ENCODE results near the gene PPP2R5C. TPM values are rescaled to one million over a fixed set of nuclear protein-coding genes. Genes with fewer than 3 reads are reported as not detected.

Gene PPP2R5C
- total and polyA plus RNA-seq, 11 donors: 99.4 to 248 (median 204) TPM

DNA sequence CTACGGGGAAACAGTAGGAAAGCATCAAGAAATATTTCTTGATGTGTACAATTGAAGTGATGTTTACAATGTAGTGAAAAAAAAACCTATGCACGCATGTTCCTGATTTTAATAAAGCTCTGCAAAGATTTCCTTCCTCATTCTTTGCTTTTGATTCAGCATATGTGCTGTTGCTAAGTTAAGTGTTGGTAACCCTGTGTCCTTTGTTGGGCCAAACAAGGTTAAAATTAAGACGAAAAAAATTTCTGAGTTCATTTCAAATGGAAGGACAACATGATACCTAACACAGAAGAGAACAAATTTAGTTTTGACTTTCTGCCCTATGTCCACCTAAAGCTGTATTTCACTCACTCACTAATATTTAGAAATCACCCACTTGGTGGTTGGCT lies 62.8 kb downstream of the PPP2R5C start:
- H3K36me3 ChIP-seq: peaks cover 0 to 16% (median 11%) of the 10 kb centered on the region in 9 donors
- intact Hi-C loops (cut with DNase I): loop anchor here in 2 of 10 donors (10.0 kb wide), 2 partner anchors 50 to 60 kb away; no protein-coding TSS in a partner anchor
- TF ChIP-seq, protein P1, sequence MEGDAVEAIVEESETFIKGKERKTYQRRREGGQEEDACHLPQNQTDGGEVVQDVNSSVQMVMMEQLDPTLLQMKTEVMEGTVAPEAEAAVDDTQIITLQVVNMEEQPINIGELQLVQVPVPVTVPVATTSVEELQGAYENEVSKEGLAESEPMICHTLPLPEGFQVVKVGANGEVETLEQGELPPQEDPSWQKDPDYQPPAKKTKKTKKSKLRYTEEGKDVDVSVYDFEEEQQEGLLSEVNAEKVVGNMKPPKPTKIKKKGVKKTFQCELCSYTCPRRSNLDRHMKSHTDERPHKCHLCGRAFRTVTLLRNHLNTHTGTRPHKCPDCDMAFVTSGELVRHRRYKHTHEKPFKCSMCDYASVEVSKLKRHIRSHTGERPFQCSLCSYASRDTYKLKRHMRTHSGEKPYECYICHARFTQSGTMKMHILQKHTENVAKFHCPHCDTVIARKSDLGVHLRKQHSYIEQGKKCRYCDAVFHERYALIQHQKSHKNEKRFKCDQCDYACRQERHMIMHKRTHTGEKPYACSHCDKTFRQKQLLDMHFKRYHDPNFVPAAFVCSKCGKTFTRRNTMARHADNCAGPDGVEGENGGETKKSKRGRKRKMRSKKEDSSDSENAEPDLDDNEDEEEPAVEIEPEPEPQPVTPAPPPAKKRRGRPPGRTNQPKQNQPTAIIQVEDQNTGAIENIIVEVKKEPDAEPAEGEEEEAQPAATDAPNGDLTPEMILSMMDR (IDR thresholded peaks at IDR 0.05): no peak
- TF ChIP-seq POLR2A (IDR thresholded peaks at IDR 0.05): no peak
- DNase-seq (no peak), ATAC-seq (peak in 3 of 4 donors; percentile 2 to 25 (median 12))
- H3K4me3 ChIP-seq: peak overlapping the region in 8 of 12 donors; percentile 4 to 50 (median 18)
- peaks cover 0 to 94% (median 45%) of the 10 kb centered on the region in 12 donors for H3K4me1 ChIP-seq
- peak overlapping the region in 11 of 12 donors; percentile 55 to 97 (median 81) for H3K27ac ChIP-seq
- no peaks in the 10 kb centered on the region for H3K27me3 ChIP-seq
- 45 to 61% (median 52%) methylated on average over 3 of the region's 3 CpGs for WGBS, 4 donors
- H3K9me3 ChIP-seq: no peaks in the 10 kb centered on the region

DNA sequence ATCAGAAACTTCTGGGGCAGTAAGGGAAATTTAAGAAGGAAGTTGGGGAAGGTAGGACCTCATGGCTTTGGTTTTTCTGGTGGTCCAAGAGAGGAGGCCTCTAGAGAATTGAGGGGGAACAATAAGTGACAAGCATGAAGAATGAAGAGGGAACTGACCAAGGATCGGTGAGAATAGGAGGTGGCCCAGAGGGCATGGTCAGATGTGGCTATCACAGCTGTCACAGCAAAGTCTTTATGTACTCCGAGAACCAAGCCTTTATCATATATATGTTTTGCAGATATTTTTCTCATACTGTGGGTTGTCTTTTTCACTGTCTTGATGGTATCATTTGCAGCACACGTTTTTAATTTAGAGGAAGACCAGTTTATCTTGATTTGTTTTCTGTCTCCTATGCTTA lies 64.3 kb downstream of the PPP2R5C start:
- WGBS, 4 donors: 86 to 89% (median 86%) methylated on average over 3 of the region's 3 CpGs

DNA sequence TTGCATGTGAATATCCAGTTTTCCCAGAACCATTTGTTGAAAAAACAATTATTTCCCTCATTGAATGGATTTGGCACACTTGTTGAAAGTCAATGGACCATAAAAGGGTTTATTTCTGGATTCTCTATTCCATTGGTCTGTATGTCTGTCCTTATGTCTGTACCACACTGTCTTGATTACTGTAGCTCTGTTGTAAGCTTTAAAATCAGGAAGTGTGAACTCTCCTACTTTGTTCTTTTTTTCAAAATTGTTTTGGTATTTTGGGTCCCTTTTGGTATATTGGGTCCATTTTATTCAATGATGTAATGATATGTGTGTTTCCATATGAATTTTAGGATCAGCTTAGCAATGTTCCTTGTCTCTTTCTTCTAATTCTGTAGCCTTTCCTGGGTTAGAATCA lies 64.8 kb downstream of the PPP2R5C start:
- DNase-seq (no peak), ATAC-seq (no peak)
- TF ChIP-seq, protein P1 (IDR thresholded peaks at IDR 0.05): no peak
- no peak for TF ChIP-seq POLR2A (IDR thresholded peaks at IDR 0.05)
- intact Hi-C loops (cut with DNase I): loop anchor here in 2 of 10 donors (10.0 kb wide), 2 partner anchors 52 to 58 kb away; no protein-coding TSS in a partner anchor
- Histone ChIP-seq H3K4me1 (peaks cover 0 to 92% (median 56%) of the 10 kb centered on the region in 12 donors), H3K27me3 (no peaks in the 10 kb centered on the region), H3K4me3 (peak overlapping the region in 1 of 12 donors; percentile 50), H3K36me3 (peaks cover 0 to 18% (median 0%) of the 10 kb centered on the region in 9 donors), H3K9me3 (no peaks in the 10 kb centered on the region), H3K27ac (peak overlapping the region in 6 of 12 donors; percentile 5 to 97 (median 82))

More for the DNA sequence above, 64.3 kb downstream of the PPP2R5C start:
- no peaks in the 10 kb centered on the region for H3K27me3 ChIP-seq
- ATAC-seq (no peak), DNase-seq (no peak)
- H3K4me1 ChIP-seq: peaks cover 0 to 89% (median 52%) of the 10 kb centered on the region in 12 donors
- H3K36me3 ChIP-seq: peaks cover 0 to 12% (median 0%) of the 10 kb centered on the region in 9 donors
- no peak for TF ChIP-seq POLR2A (IDR thresholded peaks at IDR 0.05)
- TF ChIP-seq, protein P1 (IDR thresholded peaks at IDR 0.05): no peak
- peak overlapping the region in 8 of 12 donors; percentile 64 to 97 (median 81) for H3K27ac ChIP-seq
- intact Hi-C loops (cut with DNase I): loop anchor here in 2 of 10 donors (10.0 kb wide), 2 partner anchors 51 to 59 kb away; no protein-coding TSS in a partner anchor
- peak overlapping the region in 1 of 12 donors; percentile 50 for H3K4me3 ChIP-seq
- no peaks in the 10 kb centered on the region for H3K9me3 ChIP-seq

DNA sequence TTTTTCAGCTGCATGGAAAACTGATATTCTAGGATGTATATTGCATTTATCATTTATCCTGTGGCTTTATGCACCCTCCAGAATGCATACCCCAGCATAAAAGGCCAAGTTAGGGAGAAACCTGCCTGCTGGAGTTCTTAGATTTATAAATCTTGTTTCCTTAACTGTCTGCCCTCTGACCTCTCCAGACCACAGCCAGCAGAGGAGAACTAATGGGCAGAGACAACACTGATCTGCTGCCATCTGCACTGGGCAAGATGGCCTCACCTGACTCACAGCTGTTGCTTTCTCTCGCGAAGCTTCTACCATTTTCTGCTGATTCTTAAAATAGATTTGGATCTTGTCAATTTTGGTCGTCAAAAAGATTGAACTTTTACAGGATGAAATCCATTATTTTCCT lies 65.8 kb downstream of the PPP2R5C start:
- Histone ChIP-seq H3K27me3 (no peaks in the 10 kb centered on the region), H3K4me1 (peaks cover 0 to 95% (median 62%) of the 10 kb centered on the region in 12 donors), H3K9me3 (no peaks in the 10 kb centered on the region), H3K36me3 (peaks cover 0 to 23% (median 0%) of the 10 kb centered on the region in 9 donors), H3K4me3 (no peak overlapping the region), H3K27ac (peak overlapping the region in 3 of 12 donors; percentile 1 to 97 (median 87))
- intact Hi-C loops (cut with DNase I): loop anchor here in 2 of 10 donors (10.0 kb wide), 2 partner anchors 52 to 58 kb away; no protein-coding TSS in a partner anchor
- WGBS, 4 donors: 75 to 82% (median 80%) methylated on average over 3 of the region's 3 CpGs
- TF ChIP-seq, protein P1 (IDR thresholded peaks at IDR 0.05): no peak
- no peak for TF ChIP-seq POLR2A (IDR thresholded peaks at IDR 0.05)
- ATAC-seq: no peak
- DNase-seq: no peak
